CD4-positive, alpha-beta T cell treated with Interleukin-4 for 4 hours (primary cell): ENCODE data around the gene PAK5.

Source experiments
- DNase-seq: peaks from one replicate; pipeline ENCODE4 v3.0.0-alpha.2; 2020

Gene PAK5

DNA sequence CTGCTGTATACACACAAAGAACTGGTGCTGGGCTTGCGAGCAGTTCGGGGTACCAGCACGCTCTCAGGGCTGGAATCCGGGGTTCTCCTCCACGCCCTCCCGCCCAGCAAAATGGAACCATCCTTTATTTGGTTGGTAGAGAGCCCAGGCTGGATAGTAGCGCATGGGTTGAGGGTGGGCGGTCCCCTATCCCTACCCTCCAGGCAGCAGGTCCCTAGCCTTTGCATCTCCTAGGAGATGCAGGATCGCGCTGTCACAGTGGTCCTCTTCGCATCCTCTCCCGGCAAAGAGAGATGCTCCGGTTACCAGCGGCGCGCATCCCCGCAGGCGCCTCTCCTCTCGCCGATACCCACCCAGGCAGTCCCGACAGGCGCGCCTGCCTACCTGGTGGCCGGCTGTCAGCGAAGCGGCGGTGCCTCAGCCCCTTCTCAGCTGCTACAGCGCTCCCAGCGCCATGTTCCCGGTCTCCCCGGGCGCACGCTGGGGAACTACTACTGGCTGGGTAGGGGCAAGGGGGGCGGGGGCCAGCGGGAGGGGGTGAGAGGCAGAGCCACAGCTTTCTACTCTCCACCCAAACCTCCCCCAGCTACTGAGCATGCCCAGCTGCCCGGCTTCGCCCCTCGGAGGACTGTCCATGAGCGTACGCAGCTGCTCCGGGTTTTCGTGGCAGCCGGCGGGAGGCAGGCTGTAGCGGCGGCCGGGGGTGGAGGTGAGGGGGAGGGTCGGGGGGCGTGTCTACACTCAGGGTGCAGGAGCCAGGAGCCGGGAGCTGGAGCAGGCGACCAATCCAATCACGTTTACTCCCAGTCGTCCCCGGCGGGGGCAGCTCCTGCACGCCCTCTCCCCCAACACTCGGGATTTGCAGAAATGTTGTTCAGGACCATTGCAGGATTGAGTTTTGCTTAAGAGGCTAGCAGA, at the start of gene PAK5:
PAK5 (minus strand) TSS at position 699 of the 918 bp plus-strand sequence. CDS start 194,748 bp downstream, outside the sequence.
- DNase-seq, result no peak

DNA sequence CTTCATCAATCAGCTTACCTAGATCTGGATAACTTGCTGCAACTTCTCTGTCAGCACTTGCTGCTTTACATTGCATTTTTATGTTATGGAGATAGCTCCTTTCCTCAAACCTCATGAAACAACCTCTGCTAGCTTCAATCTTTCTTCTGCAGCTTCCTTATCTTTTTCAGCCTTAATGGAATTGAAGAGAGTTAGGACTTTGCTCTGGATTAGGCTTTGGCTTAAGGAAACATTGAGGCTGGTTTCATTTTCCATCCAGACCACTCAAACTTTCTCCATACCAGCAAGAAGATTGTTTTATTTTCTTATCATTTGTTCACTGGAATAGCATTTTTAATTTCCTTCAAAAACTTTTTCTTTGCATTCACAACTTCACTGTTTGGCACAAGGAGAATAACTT, 48.8 kb upstream of the PAK5 start:
- DNase-seq, result no peak

DNA sequence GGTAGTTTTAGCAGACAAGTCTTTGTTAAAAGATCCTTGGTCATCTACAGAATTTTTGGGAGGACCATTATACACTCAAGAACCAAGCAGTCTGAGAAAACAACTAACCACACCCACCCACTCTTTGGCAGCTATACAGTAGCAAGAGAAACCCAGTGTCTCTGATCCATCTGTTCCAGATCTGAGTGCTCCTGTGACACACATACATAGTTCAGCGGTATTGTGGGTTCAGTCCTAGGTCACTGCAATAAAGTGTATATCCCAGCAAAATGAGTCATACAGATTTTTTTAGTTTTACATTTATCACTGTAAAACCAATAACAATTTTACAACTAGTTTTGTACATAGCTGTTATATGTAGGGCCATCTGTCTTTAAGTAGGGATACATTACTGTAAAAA, 47.4 kb upstream of the PAK5 start:
- DNase-seq, result no peak

DNA sequence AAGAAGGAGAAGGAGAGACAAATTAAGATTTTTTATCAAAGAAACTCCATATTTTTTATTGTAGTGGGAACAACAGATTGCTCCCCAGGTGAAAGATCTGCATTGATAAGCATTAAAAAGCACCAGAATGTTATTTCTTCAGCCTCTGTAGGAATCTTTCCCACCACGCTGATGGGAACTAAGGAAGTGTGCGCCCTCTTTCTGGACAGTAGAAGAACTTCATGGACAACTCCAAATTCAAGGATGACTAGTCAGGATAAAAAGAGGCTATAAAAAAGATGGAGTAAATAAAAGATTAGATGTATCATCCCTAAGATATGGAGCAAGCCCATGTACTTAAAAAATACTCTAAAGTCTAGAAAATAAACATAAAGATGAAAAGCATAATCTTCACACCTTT, 45.8 kb upstream of the PAK5 start:
- DNase-seq, result no peak

DNA sequence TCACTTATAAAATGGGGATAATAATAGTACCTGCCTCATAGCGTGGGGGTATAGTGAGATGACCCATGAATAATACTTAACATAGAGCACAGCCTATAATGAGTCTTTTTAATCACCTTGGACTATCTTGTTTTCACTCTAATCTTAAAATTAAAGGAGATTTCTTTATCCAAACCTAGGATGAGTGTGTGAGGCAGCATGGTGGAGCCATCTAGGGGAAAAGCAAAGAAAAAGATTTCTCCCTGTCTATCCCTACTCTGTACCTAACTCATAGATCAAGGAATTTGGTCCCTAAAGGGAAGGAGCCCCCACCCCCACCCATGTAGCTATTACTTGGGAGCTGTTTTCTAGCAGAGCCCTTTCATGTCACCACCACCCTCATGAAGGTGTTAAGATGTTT, 45.2 kb upstream of the PAK5 start:
- DNase-seq, result no peak

DNA sequence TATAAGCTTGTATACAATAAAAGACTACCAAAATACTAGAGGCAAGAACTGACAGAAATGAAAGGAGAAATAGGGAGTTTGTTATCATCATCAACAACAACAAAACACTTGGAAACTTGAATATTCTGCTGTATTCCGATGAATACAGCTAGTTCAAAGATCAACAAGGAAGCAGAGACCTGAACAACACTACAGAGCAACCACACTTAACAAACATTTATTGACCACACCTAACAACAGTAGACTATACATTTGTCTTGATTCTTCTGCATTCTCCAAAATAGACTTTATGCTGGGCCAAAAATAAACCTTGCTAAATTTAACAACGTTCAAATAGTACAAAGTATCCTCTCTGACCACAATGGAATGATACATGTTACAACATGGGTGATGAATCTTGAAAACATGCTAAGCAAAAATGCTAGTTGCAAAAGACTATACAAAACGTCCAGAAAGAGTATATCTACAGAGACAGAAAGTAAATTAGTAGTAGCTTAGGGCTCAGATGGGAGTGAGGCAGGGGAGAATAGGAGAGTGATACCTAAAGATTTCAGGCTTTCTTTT, 39.1 kb upstream of the PAK5 start:
- DNase-seq, result no peak

DNA sequence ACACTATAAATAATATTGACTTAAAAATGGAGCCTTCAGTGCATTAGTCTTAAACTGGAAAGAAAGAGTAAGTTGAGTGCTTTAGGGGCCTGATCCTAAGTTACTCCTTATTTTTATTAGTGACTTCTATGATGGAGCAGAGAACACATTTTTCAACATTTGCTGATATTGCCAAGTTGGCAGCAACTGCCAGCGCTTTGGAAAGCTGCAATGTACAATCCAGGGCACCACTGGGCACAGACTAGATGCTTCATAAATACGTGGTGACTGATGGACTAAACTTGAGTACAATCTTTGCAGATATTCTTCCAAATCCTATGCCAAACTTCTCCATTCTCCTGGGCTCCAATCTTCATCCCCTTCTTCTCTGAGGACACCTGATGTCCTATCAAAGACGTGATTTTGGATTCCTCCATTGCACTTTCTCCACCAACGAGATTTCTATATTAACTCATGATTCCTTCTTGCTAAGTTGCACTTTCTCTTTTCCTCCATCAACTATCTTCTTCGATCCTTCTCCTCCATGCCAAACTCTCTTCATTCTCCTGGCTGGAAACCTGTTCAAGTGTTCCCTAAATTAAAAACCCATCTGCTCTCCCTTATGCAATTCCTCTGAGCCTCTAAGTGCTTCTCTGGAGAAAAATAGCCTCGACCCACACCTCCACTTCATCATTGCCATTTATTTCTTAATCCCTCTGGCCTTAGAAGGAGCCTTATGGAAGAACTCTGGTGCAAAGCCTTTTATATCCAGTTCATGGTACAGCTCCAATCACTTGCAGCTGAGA, 28.5 kb upstream of the PAK5 start:
- DNase-seq, result no peak

DNA sequence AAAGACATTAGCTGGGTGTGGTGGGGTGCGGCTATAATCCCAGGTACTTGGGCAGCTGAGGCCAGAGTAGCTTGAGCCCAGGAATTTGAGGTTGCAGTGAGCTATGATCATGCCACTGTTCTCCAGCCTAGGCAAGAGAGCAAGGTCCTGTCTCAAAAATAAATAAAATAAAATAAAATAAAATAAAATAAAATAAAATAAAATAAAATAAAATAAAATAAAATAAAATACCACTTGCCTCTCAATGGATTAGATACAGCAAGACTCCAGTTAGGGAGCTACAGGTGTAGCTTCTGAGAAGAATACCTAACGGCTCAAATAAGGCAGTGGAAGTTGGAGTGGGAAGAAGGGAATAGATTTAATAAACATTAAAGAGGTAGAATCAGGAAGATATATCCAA, 13.7 kb upstream of the PAK5 start:
- no peak for DNase-seq

DNA sequence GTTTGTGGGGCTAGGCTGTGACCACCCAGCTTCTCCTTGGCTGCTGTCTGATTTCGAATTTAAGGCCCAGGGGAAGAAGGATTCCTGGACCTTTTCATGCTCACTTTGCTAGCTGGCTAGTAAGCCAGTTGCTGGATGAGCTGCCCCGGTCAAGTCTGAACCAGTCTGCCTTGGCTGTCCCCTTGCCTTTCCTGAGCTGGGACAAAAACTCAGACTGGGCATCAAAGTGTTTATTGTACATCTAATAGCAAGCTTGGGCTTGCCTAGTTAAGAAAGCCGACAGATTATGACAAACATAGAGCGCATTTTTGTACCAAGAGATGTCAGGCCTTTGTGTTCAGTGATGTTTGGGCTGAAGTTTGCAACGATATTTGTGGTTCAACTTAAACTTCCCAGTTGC, 750 bp upstream of the PAK5 start:
- DNase-seq, result no peak

DNA sequence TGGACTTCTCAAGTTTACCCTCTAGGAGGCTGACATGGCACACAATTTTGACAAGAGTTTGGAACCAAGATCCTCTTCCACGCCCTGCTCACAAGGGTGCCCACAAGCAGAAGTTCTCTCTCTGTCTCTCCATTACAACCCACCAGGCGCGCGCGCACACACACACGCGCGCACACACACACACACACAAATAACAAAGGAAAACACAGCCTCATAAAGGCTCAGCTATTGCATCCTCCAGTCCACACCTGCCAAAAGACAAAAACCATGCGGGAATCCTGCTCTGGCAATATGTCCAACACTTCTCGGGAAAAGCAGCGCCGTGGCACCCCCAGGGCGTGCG, 870 bp downstream of the PAK5 start:
- DNase-seq, result no peak

DNA sequence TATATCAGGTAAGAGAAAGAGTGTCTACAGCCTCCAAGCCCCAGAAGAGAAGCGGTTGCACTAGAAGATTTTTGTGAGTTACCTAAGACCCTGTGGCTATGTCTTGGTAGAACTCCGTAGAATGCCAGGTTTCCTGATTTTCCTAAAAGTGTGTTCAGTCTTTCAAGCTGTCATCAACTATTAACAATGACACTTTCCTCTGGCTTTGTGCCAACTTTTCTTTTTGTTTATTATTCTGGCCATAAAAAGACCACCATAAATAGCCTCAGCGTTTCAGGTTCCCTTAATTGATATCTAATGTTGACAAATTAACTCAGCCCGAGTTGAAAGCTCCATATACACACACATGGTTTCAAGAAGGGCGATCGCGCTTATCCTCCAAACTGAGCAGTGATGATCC, 1.2 kb downstream of the PAK5 start:
- no peak for DNase-seq

DNA sequence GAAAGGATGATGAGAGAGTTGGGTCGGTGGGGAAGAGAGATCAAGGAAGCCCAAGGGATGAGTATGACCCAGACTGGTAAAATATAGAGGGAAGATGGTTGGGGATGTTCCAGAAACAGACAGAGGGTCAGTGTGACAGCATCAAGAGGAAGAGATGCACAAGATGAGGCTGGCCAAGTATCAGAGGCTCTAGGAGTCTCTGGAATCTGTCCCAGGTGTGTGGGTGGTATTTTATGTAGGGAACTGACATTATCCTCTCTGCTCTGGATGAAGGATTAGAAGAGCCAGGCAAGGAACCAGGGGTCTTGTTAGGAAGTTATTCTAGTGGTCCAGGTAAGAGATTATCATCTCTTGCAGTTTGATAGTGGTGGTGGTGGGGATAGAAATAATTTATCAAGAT, 3.6 kb downstream of the PAK5 start:
- no peak for DNase-seq

DNA sequence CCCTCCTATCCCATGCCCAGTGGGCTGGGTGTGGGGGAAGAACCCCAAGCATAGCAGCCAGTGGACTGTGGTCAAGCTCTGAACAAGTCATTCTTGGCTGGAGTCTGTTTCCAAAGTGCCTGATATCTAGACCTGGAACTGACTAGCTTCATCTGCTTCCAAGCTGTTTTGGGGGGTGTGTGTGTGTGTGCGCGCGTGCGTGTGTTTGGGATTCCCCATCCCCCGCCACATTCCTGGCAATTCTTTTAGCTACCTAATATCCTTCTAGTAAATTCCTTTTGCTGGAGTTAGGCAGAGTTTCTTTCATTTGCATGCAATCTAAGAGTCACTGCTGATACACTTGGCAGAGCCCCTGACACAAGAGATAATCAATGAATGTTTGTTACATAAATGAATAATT, 7.8 kb downstream of the PAK5 start:
- DNase-seq, result no peak

DNA sequence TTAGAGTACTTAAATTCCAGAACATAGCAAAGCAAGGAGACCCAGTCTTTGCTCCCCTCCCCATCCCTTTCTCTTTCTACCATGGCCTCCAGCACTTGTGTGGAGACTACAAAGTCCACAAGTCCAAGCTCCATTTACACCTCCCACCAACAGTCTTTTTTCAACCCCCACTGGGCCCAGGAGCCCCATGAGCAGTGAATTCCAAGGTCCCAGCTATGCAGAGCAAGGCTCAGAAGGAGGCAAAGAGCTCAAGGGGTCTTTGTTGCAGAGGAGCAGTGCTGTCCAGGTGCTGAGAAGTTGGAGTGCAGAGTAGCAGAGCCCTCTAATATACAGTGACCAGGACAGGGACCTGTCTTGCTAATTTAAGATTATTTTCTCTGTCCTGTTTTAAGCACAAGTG, 9.0 kb downstream of the PAK5 start:
- DNase-seq, result no peak

DNA sequence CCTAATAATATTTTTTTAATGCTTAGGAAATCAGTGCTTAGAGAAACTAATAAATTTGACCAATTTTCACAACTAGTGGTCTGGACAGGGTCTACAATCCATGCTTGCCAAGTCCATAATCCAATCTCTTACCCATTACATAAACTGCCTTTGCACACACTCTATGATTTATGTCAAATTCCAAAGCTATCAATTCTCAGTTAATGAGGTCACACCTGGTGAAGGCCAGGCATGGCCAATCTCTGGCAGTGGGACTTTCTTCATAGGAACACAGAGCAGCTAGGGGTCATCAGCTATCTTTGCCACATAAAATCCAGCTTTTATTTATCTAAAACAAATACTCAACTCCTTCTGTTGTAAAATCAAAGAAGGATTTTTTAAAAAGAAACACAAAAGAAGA, 21.2 kb downstream of the PAK5 start:
- no peak for DNase-seq

DNA sequence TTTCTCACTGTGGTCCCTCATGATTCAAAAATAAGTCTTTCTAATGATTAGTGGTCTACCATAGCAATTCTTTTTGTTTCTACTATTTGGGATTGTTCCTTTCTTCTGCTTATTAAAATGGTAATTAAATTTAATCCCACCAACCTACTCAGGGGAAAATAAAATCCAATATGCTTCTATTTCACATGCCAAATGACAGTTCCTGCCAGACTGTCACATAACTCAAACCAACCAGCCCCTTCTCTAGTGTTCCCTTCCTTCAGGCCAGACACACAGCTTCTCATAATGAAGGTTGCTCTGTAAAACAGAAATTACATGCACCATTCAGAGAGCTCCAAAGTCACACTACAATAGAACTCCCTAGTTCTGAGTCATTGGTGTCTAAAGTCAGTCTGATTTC, 23.2 kb downstream of the PAK5 start:
- no peak for DNase-seq

DNA sequence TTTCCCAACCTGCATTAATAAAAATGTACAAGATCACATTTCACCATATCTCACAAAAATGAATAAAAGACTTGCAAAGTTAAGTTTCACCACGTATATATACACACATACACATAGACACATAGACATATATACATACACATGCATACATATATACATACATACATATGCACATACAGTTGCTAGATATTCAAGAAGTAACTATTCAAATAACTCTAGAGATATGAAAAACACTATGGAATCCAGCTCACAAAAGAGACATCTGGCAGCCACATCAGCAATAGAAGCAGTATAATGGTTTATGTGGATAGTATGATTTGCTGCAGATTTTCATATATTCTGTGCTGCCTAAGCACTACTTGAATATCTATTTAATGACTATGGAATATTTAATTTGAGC, 28.1 kb downstream of the PAK5 start:
- no peak for DNase-seq

DNA sequence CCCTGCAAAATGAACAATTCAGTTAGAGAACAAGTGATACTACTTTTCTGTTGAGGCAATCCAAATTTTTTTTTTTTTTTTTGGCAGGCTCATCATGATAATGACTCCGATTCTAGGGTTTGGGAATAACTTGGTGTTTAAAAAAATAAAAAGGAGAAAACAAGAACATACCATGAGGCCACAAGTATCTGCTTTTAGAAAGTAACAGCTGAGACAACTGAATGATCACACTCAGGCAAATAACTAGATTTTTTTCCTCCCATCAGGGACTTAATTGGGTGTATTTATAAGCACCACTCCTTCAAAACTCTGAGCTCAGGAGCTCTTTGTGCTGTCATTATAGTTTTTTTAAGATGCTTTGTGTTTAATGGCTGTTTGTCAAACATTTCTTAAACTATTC, 29.6 kb downstream of the PAK5 start:
- no peak for DNase-seq

DNA sequence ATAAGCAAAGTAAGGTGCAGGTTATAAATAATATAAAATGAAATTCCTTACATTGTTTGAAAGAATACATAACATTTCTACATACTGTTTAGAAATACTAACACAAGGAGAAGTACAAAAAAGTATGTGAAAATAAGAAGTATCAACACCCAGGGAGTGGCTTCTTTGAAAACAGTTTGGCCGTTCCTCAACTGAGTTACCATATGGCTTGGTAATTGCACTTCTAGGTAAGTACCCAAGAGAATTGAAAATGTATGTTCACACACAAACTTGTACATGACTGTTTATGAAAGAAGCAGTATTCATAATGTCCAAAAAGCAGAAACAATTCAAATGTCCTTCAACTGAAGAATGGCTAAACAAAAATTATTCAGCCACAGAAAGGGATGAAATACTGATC, 30.7 kb downstream of the PAK5 start:
- DNase-seq, result no peak

DNA sequence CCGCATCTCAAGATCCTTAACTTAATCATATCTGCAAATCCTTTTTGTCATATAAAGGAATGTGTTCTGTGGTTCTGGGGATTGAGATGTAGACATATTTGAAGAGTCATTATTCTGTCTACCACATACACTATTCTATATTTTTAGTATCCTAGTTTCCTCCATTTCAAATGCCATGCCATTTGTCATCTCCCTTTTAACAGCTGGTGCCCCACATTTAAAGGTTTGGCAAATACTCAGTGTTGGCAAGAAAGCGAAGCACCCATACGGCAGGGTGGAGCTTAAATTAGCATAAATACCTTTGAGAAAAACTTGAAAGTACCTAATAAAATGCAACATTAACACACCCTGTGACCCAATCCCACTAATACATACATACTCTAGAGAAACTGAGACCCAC, 31.7 kb downstream of the PAK5 start:
- DNase-seq, result no peak

DNA sequence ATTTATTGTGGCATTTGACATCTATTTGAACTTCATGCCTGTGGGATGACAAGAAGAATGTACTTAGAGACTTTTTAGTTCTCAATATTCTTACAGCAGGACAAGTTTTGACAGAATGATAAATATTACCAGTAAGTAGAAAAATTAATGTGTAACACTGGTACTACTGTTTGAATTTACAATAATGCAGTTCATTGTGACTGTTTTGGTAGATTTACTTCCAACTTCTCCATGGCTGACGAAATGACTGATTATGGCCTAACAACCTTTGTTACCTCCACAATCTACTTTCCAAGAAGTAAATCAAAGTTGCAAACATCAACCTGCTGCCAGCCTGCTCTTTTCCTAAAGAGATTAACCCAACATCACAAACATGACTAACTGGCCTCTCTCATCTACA, 38.5 kb downstream of the PAK5 start:
- no peak for DNase-seq

DNA sequence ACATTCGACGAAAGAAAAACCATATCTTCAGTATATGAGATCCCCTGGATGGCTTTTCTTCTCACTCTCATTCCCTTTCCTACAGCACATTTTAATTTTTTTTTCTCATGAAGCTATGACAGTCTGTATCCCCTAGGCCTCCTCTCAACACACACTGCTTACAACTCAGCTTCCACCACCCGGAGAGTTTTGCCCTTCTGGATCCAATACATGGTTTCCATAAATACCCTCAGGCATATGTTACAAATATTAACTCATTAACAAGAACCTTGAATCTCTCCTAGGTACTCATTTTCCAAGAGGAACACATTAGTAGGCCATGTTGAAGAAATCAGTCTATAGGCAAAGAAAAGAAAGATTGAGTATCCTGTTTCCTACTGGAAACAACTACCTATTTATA, 44.0 kb downstream of the PAK5 start:
- DNase-seq, result no peak

DNA sequence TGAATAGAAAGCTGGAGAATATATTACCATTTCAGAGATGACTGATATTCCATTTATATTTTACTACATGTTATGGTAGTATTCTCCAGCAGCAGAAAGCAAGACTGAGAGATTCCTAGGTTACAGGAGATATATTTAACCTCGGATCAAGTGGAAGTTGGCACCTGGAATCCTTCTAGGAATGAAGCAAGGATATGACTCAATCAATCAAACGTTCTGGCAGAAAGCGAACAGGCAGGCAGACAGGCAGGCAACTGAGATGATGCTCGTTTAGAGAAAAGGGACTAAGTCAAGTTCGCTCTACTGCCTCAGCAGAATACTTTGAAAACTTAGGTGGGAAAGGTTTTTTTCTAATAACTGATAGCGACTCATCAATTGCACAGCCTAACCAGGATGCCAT, 46.2 kb downstream of the PAK5 start:
- DNase-seq, result no peak

DNA sequence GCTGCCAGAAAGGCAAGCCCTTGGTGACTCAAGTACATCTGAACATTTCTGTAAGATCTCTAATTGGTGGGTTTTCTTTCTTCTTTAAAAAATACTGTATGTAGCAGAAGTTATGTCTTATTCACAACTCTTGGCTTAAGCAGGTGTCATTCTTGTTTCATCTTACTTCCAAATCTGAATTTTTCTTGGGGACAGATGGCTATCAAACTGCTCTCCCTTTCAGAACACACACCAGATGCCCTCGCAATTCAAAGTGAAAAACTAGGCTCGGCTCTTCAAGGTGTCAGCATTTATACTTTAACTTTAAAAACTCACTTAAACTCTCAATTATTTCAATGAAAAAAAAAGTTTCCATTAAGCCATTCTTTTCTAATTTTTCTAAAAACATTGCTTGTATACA, 49.7 kb downstream of the PAK5 start:
- DNase-seq, result no peak
